NCI-H2171 treated with DMSO at 0.1 percent for 48 hours (cell line): Measurements from ENCODE around the gene MEN1.
"Not testable (repeated sequence)": the region's sequence is repeated elsewhere in the genome, so short reads cannot be mapped to it uniquely, and the experiment has no call there.

Experiments
- DNase-seq: peaks from one replicate; lab custom pipeline; 2025; lab: John Stamatoyannopoulos, UW

Gene MEN1

DNA sequence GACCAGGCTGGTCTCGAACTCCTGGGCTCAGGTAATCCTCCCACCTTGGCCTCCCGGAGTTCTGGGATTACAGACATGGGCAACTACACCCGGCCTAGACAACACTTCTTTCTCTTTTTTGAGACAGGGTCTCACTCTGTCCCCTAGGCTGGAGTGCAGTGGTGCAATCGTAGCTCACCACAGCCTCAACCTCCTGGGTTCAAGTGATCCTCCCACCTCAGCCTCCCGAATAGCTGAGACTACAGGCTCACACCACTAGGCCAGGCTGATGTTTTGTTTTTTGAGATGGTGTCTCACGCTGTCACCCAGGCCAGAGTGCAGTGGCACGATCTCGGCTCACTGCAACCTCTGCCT, 35.4 kb upstream of the MEN1 start:
- not testable (repeated sequence) for DNase-seq

DNA sequence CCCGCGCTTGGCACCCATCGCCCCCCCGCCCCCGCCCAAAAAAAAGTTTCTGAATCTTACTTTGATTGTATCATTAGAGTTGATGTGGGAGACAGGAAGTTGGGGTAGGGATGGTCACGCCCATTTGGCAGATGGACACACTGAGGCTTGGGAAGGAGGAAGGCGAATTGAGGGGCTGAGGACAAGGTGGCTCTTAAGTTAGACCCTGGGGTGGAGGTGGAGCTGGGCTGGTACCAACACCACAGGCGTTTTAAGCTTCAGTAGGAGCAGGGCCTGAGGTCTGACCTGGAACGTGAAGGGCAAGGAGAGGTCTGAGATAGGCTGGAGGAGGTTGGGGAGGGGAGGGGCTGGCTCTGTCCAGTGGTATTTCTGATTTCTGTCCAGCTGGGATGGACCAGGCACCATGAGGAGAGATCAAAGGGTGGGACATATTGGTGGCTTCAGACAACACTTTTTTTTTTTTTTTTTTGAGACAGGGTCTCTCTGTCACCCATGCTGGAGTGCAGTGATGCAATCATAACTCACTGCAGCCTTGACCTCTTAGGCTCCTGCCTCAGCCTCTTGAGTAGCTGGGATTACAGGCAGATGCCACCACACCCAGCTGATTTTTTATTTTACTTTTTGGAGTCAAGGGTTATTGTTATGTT, 34.9 kb upstream of the MEN1 start:
- DNase-seq: no peak

- DNase-seq: peak; percentile 80
Observed at GRCh38 chr11:64844330-64845128, 34.2 kb upstream of the MEN1 start, which contains the start of gene CDC42BPG. CDC42BPG (minus strand) TSS chr11:64844653; CDS start chr11:64844569, 84 bp downstream.

- peak; percentile 54 for DNase-seq
Observed at GRCh38 chr11:64843686-64844329, 33.5 kb upstream of the MEN1 start.

- DNase-seq: peak; percentile 30
Observed at GRCh38 chr11:64842851-64843685, 32.7 kb upstream of the MEN1 start.

GRCh38 chr11:64842366-64842759, 32.0 kb upstream of the MEN1 start:
- DNase-seq: no peak

- no peak for DNase-seq
Observed at GRCh38 chr11:64841592-64842365, 31.4 kb upstream of the MEN1 start.

DNA sequence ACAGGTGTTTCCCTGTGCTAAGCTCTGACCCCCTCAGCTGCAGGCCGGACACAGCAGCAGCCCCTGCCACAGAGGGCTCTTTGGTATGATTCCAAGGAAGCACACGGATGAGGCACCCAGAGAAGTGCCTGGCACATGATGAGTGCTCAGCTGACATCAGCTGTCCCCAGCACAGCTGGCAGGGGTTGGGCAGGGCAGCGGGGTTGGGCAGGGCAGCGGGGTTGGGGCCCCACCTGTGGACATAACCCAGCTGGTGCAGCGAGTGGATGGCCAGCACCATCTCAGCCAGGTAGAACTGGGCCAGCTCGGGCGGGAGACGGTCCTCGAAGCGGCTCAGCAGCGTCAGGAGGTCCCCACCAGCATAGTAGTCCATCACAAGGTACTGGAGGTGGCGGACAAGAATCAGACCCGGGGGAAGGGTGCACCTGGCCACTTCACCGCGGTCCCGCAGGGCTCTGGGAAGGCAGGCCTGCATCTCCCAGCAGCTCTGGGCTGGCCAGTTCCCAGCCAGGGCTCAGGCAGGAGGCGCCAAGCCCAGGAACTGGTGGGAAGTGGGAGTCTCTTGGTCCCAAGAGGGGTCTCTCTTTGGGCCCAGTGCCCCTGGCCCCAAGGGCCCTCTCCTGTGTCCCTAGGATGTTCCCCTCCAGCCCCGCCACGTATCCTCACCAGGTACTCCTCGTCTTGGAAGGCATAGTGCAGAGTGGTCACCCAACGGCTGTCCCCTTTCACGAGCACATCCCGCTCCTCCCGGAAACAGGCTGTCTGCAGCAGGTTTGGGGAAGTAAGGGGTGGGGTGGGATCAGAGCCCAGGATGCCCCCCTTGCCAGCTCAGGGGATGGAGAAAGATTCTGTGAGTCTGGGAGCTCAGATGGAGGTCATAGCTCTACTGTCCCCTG, 29.8 kb upstream of the MEN1 start:
- no peak for DNase-seq

GRCh38 chr11:64839335-64839734, 29.0 kb upstream of the MEN1 start:
- no peak for DNase-seq

- DNase-seq: no peak
Observed at GRCh38 chr11:64838600-64839334, 28.4 kb upstream of the MEN1 start.

DNA sequence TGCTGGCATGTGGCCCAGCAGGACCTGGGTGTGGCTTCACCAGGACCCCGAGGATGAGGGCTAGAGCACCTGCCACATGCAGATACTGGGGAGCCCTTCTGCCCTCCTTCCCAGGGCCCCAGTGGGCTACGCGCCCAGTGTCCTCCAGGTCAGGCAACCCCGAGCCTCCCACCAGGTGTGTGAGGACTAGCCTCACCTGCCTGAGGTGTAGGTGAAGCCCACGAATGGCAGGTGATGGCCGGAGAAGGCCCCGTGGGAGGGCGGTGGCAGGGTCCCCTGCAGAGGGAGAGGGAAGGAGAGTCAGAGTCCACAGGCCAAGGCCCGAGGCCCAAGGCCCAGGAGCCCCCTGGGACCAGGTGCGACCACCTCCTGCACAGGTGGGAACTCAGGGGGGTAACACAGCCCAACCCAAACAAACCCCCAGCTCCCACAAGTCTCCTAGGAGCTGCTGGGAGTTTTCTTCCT, 27.6 kb upstream of the MEN1 start:
- no peak for DNase-seq

GRCh38 chr11:64836448-64837072, 26.2 kb upstream of the MEN1 start:
- no peak for DNase-seq

- DNase-seq: no peak
Observed at GRCh38 chr11:64835616-64836447, 25.5 kb upstream of the MEN1 start.

DNA sequence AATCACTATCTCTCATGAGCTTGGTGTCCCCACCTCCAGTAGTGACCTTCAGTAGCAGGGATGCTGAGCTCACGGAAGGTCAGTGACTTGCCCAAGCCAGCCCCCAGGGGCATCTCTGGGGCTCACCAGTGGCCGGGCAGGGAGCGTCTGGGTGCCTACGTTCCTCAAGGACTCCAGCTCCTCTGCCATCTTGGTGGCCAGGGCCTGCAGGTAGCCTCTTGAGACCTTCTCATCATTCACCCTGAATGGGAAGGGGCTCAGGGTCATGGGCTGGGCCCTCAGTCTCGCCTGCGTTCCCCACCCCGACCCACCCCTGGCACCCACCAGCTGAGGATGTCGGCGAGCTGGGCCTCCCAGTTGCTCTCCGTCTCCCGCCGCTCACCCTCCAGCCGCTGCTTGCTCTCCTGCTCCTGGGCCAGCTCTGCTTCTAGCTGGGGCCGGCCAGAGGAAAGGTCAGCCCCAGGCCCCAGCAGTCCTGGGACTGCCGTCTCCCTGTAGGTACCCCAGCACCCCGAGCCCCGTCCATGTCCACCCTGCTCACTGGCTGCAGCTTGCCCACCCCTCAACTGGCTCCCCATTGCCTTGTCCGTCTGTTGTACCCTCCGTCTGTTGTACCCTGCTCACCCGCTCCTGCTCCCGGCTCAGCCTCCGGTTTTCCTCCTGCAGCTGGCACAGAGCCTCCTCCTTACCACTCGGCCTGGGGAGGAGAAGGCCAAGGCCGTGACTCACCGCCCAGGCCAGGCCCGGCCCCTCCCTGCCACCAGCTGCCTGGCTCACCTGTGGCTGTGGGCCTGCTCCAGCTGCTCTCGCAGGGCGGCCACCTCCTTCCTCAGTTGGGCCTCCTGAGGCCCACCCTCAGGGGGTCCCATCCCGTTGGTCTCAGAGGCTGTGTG, 24.6 kb upstream of the MEN1 start:
- no peak for DNase-seq

- DNase-seq: no peak
Observed at GRCh38 chr11:64834031-64834722, 23.8 kb upstream of the MEN1 start.

GRCh38 chr11:64833509-64833908, 23.2 kb upstream of the MEN1 start:
- DNase-seq: no peak

DNA sequence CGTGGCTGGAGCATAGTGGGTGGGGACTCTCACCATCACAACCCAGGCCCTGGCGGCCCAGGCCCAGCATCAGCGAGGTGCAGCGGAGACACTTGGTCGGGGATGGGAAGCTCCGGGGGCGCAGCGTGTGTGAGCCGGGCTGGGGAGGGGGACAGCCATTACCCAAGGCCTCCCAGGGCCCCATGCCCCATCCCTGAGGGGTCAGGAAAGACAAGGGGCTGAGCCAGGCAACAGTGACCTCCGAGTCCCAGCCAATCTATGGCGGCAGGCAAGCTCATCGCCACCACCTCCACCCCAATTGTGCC, 22.8 kb upstream of the MEN1 start:
- no peak for DNase-seq
